CD4-positive, alpha-beta T cell (primary cell): Measurements from ENCODE around the gene EPS8L2. TPM values are rescaled to one million over a fixed set of nuclear protein-coding genes. Genes with fewer than 3 reads are reported as not detected.

ENCODE experiments used
- ATAC-seq: fragments of 200-7000 bp; cut with Tn5 transposase; one replicate; pipeline ENCODE4 v1.10.0; 2022; ENCODE audit warnings: mild to moderate bottlenecking; ENCODE audit not compliant: poor library complexity
- CTCF ChIA-PET: fragments of 350-600 bp; sonication (Branson Sonifier 250); formaldehyde crosslinking; loops from one replicate; lab custom pipeline; 2021; ENCODE audit warnings: antibody characterized with exemption, inconsistent platforms; lab: Charles Lee
- POLR2A ChIA-PET: fragments of 350-600 bp; sonication (Branson Sonifier 250); formaldehyde crosslinking; loops from one replicate; lab custom pipeline; 2021; ENCODE audit warnings: antibody characterized with exemption, inconsistent platforms; lab: Charles Lee
- DNase-seq, 14 experiments: peaks; one replicate each; pipeline ENCODE4 v3.0.0-alpha.2; 2013 to 2020; ENCODE audit warnings: mixed read lengths in 2 of 14
- H3K27ac ChIP-seq, 2 donors: one replicate each; pipeline versions ENCODE4 v1.5.1 to v1.7.0; 2013; ENCODE audit warnings: low read length in 2 of 2, low read depth in 1 of 2, mild to moderate bottlenecking in 1 of 2
- H3K27me3 ChIP-seq, 2 experiments: 1 replicate in 1 of 2; 2 replicates in 1 of 2; pipeline versions ENCODE4 v1.6.1 to v1.7.0; 2013; ENCODE audit warnings: low read length in 2 of 2, control low read depth in 1 of 2, mild to moderate bottlenecking in 1 of 2, moderate library complexity in 1 of 2; ENCODE audit not compliant: insufficient read depth in 2 of 2, control insufficient read depth in 1 of 2
- H3K36me3 ChIP-seq: one replicate; pipeline ENCODE4 v1.6.1; 2013; ENCODE audit warnings: low read length, control low read depth; ENCODE audit not compliant: insufficient read depth
- H3K4me1 ChIP-seq: one replicate; pipeline ENCODE4 v1.6.1; 2013; ENCODE audit warnings: low read length, control low read depth; ENCODE audit not compliant: insufficient read depth
- H3K4me3 ChIP-seq: one replicate; pipeline ENCODE4 v1.5.1; 2013; ENCODE audit warnings: mild to moderate bottlenecking, low read length, moderate library complexity
- H3K9me3 ChIP-seq, 2 experiments: 1 replicate in 1 of 2; 2 replicates in 1 of 2; pipeline versions ENCODE4 v1.6.1 to v1.7.0; 2013; ENCODE audit warnings: low read length in 2 of 2, mild to moderate bottlenecking in 2 of 2, control low read depth in 1 of 2, moderate library complexity in 1 of 2; ENCODE audit not compliant: control insufficient read depth in 1 of 2, insufficient read depth in 1 of 2
- H3K27ac Mint-ChIP-seq: one replicate; pipeline ENCODE4 v1.8.0; 2020; ENCODE audit warnings: mixed read lengths
- H3K27me3 Mint-ChIP-seq: one replicate; pipeline ENCODE4 v1.8.0; 2021; ENCODE audit warnings: mixed read lengths
- H3K36me3 Mint-ChIP-seq: one replicate; pipeline ENCODE4 v1.8.0; 2021; ENCODE audit warnings: low read depth, mixed read lengths
- H3K4me1 Mint-ChIP-seq: one replicate; pipeline ENCODE4 v1.8.0; 2021; ENCODE audit warnings: low read depth, mixed read lengths
- H3K4me3 Mint-ChIP-seq: one replicate; pipeline ENCODE4 v1.8.0; 2020; ENCODE audit warnings: mild to moderate bottlenecking, mixed read lengths
- H3K9me3 Mint-ChIP-seq: one replicate; pipeline ENCODE4 v1.8.0; 2020; ENCODE audit warnings: mixed read lengths
- CTCF ChIP-seq: fragments of 200-600 bp; IDR thresholded peaks from one replicate; pipeline ENCODE4 v1.8.0; 2022; ENCODE audit warnings: antibody characterized with exemption, mild to moderate bottlenecking
- intact Hi-C, 2 experiments: fragments of 100-400 bp; cut with DNase I in 1 of 2; cut with micrococcal nuclease in 1 of 2; formaldehyde crosslinking; loops; one replicate each; pipeline versions ENCODE4 v1.15.1 to v1.9.0; 2023 to 2025; cut with DNase I, micrococcal nuclease
- total RNA-seq, 174 experiments: library from RNA in 2 of 174; stranded (reverse) in 2 of 174; gene quantifications; one replicate each; pipeline ENCODE4 v1.2.3 and lab custom pipeline; 2021 to 2026

The EPS8L2 gene
- total RNA-seq, 2 experiments from 2014 or later: 3.5 to 4.0 TPM

- intact Hi-C loops: loop anchor here (1.0 to 5.0 kb wide), 2 partner anchors 30 to 34 kb away; no protein-coding TSS in a partner anchor
- ChIA-PET POLR2A (interaction anchor here (0.8 to 3.6 kb wide), 14 partner anchors 17 to 520 kb away, joined by 3 to 41 read pairs (median 5); partner anchors contain the start of genes BET1L, DEAF1, LMNTD2 and PHRF1), CTCF (interaction anchor here (0.8 to 2.3 kb wide), 5 partner anchors 21 to 172 kb away, joined by 3 to 9 read pairs (median 4); partner anchors contain the start of gene TALDO1)
- H3K4me1 ChIP-seq: peaks cover 49% of the 10 kb centered on the region
- Mint-ChIP-seq H3K4me3 (peak overlapping the region; percentile 74), H3K27ac (no peak overlapping the region), H3K36me3 (no peaks in the 10 kb centered on the region), H3K9me3 (no peaks in the 10 kb centered on the region), H3K4me1 (peaks cover 7% of the 10 kb centered on the region), H3K27me3 (peaks cover 15% of the 10 kb centered on the region)
- peaks cover 0 to 3% of the 10 kb centered on the region in 2 experiments for H3K9me3 ChIP-seq
- peaks cover under 1 to 7% of the 10 kb centered on the region in 2 experiments for H3K27me3 ChIP-seq
- H3K27ac ChIP-seq: no peak overlapping the region
- peak; percentile 50 for ATAC-seq
- H3K4me3 ChIP-seq: peak overlapping the region; percentile 41
- DNase-seq: peak in 10 of 14 experiments; percentile 35 to 75 (median 54)
- H3K36me3 ChIP-seq: no peaks in the 10 kb centered on the region
- TF ChIP-seq CTCF: no peak
Observed at GRCh38 chr11:726278-727220, 20.5 kb downstream of the EPS8L2 start.

GRCh38 chr11:727281-727701 is 21.3 kb downstream of the EPS8L2 start:
- DNase-seq: peak in 1 of 14 experiments; percentile 31
- H3K27me3 Mint-ChIP-seq: peaks cover 11% of the 10 kb centered on the region
- no peaks in the 10 kb centered on the region for H3K27me3 ChIP-seq
- peaks cover 7% of the 10 kb centered on the region for H3K4me1 Mint-ChIP-seq
- H3K36me3 Mint-ChIP-seq: no peaks in the 10 kb centered on the region
- ChIA-PET CTCF (interaction anchor here (1.6 to 1.7 kb wide), 2 partner anchors 20 to 170 kb away, joined by 4 read pairs; partner anchors contain the start of gene TALDO1), POLR2A (interaction anchor here (1.8 to 3.6 kb wide), 4 partner anchors 20 to 172 kb away, joined by 5 to 41 read pairs (median 18); partner anchors contain the start of genes DEAF1, LMNTD2, RASSF7 and TALDO1)
- no peak overlapping the region for H3K4me3 ChIP-seq
- peaks cover 42% of the 10 kb centered on the region for H3K4me1 ChIP-seq
- intact Hi-C loops: loop anchor here (1.0 to 5.0 kb wide), 2 partner anchors 31 to 35 kb away; no protein-coding TSS in a partner anchor
- TF ChIP-seq CTCF: no peak
- no peak overlapping the region for H3K27ac Mint-ChIP-seq
- ATAC-seq: no peak
- no peaks in the 10 kb centered on the region for H3K9me3 Mint-ChIP-seq
- no peaks in the 10 kb centered on the region for H3K9me3 ChIP-seq
- no peak overlapping the region for H3K27ac ChIP-seq
- H3K36me3 ChIP-seq: no peaks in the 10 kb centered on the region
- no peak overlapping the region for H3K4me3 Mint-ChIP-seq
